ENCODE data around the gene IGLL1. TPM values are rescaled to one million over a fixed set of nuclear protein-coding genes. Genes with fewer than 3 reads are reported as not detected.
"Not testable (repeated sequence)": the region's sequence is repeated elsewhere in the genome, so short reads cannot be mapped to it uniquely, and the experiment has no call there.

The IGLL1 gene
- total RNA-seq, 2 experiments from 2014 or later = not detected

DNA sequence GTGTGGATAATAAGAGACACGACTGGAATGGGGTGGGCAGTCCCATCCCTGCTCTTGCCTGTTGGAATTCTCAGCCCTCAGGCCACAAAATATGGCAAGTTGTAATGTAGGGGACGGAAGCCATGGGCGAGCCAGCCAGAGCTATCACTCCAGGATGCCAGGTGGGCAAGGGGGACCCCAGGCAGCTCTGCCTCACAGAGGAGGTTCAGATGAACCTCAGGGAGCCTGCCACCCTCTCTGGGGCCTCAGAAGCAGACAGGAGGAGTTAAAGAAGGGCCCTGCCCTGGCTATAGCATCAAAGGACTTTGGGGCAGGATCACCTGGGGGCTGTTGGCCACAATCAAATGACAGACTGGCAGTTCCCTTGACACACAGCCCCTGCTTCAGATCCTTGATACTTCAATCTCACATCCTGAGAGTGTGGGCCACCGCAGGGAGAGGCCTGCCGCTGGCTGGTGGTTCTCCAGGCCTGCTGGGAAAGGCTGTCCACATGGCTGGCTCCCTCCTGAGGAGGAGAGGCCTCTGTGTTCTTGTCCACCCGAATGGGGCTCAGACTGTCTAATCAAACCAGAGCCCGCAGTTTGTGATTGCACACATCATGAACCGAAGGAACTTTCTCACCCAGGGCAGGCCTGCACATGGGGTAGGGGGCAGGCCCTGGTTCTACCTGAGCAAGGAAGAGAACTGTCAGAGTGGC lies 31.4 kb downstream of the IGLL1 start:
- no peak overlapping the region for H3K4me3 ChIP-seq (ENCODE audit: low read depth, low read length, poor library complexity, severe bottlenecking)
- intact Hi-C loops (cut with micrococcal nuclease; ENCODE audit: unreplicated experiment) = no loop called here
- H3K27ac ChIP-seq (ENCODE audit: low read depth, low read length, poor library complexity, severe bottlenecking) = no peak overlapping the region
- CTCF ChIA-PET (ENCODE audit: unreplicated experiment) = no interaction called here
- H3K4me2 ChIP-seq (ENCODE audit: low read length) = no peak overlapping the region
- no peaks in the 10 kb centered on the region for H3K79me2 ChIP-seq (ENCODE audit: insufficient read depth, low read depth, low read length)
- DNase-seq (ENCODE audit: low spot score) = no peak
- POLR2A ChIA-PET = no interaction called here
- no peaks in the 10 kb centered on the region for H4K20me1 ChIP-seq (ENCODE audit: insufficient read depth, low read length)
- H3K9me3 ChIP-seq (ENCODE audit: low read length) = no peaks in the 10 kb centered on the region
- H3K36me3 ChIP-seq (ENCODE audit: insufficient read depth, low read length) = no peaks in the 10 kb centered on the region
- no TSS peak for BruUV-seq (replicated peaks)
- no peaks in the 10 kb centered on the region for H3K9me2 ChIP-seq (ENCODE audit: insufficient read depth, low read length)
- H3K4me1 ChIP-seq (ENCODE audit: insufficient read depth, low read length, poor library complexity, severe bottlenecking) = no peaks in the 10 kb centered on the region
- H2AFZ ChIP-seq (ENCODE audit: low read length) = no peak overlapping the region
- TF ChIP-seq, protein P1, sequence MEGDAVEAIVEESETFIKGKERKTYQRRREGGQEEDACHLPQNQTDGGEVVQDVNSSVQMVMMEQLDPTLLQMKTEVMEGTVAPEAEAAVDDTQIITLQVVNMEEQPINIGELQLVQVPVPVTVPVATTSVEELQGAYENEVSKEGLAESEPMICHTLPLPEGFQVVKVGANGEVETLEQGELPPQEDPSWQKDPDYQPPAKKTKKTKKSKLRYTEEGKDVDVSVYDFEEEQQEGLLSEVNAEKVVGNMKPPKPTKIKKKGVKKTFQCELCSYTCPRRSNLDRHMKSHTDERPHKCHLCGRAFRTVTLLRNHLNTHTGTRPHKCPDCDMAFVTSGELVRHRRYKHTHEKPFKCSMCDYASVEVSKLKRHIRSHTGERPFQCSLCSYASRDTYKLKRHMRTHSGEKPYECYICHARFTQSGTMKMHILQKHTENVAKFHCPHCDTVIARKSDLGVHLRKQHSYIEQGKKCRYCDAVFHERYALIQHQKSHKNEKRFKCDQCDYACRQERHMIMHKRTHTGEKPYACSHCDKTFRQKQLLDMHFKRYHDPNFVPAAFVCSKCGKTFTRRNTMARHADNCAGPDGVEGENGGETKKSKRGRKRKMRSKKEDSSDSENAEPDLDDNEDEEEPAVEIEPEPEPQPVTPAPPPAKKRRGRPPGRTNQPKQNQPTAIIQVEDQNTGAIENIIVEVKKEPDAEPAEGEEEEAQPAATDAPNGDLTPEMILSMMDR (conservative IDR thresholded peaks at IDR 0.05; ENCODE audit: low read length) = no peak
- TF ChIP-seq EZH2phosphoT487 (IDR thresholded peaks at IDR 0.05; ENCODE audit: borderline replicate concordance, low read depth, low read length) = no peak

DNA sequence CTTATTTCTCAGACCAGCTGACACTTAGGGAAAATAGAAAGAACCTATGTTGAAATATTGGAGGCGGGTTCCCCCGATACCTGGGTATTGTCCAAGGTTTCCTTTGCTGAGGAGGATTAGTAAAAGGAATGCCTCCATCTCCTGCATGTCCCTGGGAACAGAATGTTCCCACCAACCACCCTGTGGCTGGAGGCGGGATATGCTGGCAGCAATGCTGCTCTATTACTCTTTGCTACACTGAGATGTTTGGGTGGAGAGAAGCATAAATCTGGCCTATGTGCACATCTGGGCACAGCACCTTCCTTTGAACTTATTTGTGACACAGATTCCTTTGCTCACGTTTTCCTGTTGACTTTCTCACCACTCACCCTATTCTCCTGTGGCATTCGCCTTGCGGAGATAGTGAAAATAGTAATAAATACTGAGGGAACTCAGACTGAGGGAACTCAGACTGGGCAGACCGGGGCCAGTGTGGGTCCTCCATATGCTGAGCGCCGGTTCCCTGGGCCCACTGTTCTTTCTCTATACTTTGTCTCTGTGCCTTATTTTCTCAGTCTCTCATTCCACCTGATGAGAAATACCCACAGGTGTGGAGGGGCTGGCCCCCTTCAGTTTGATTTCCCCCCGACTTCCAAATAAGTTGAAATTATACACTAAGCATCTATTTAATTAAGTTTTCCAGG lies 32.1 kb downstream of the IGLL1 start:
- no peaks in the 10 kb centered on the region for H3K4me1 ChIP-seq (ENCODE audit: insufficient read depth, low read length, poor library complexity, severe bottlenecking)
- no peak overlapping the region for H3K27ac ChIP-seq (ENCODE audit: low read depth, low read length, poor library complexity, severe bottlenecking)
- no peaks in the 10 kb centered on the region for H3K9me2 ChIP-seq (ENCODE audit: insufficient read depth, low read length)
- BruUV-seq (replicated peaks) = no TSS peak
- H4K20me1 ChIP-seq (ENCODE audit: insufficient read depth, low read length) = no peaks in the 10 kb centered on the region
- H3K9me3 ChIP-seq (ENCODE audit: low read length) = no peaks in the 10 kb centered on the region
- intact Hi-C loops (cut with micrococcal nuclease; ENCODE audit: unreplicated experiment) = no loop called here
- ChIA-PET POLR2A (no interaction called here), CTCF (ENCODE audit: unreplicated experiment) (no interaction called here)
- no peak overlapping the region for H2AFZ ChIP-seq (ENCODE audit: low read length)
- no peaks in the 10 kb centered on the region for H3K79me2 ChIP-seq (ENCODE audit: insufficient read depth, low read depth, low read length)
- DNase-seq (ENCODE audit: low spot score) = no peak
- no peak overlapping the region for H3K4me3 ChIP-seq (ENCODE audit: low read depth, low read length, poor library complexity, severe bottlenecking)
- TF ChIP-seq EZH2phosphoT487 (IDR thresholded peaks at IDR 0.05; ENCODE audit: borderline replicate concordance, low read depth, low read length) = no peak
- TF ChIP-seq, protein P1 (conservative IDR thresholded peaks at IDR 0.05; ENCODE audit: low read length) = no peak
- no peak overlapping the region for H3K4me2 ChIP-seq (ENCODE audit: low read length)
- H3K36me3 ChIP-seq (ENCODE audit: insufficient read depth, low read length) = no peaks in the 10 kb centered on the region

DNA sequence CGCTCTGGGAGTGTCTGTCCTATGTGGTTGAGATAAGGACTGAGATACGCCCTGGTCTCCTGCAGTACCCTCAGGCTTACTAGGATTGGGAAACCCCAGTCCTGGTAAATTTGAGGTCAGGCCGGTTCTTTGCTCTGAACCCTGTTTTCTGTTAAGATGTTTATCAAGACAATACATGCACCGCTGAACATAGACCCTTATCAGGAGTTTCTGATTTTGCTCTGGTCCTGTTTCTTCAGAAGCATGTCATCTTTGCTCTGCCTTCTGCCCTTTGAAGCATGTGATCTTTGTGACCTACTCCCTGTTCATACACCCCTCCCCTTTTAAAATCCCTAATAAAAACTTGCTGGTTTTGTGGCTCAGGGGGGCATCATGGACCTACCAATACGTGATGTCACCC lies 32.7 kb downstream of the IGLL1 start:
- H3K36me3 ChIP-seq (ENCODE audit: insufficient read depth, low read length); H3K4me1 ChIP-seq (ENCODE audit: insufficient read depth, low read length, poor library complexity, severe bottlenecking); H3K79me2 ChIP-seq (ENCODE audit: insufficient read depth, low read depth, low read length); intact Hi-C loops (cut with micrococcal nuclease; ENCODE audit: unreplicated experiment); H2AFZ ChIP-seq (ENCODE audit: low read length); H3K27ac ChIP-seq (ENCODE audit: low read depth, low read length, poor library complexity, severe bottlenecking); H3K9me3 ChIP-seq (ENCODE audit: low read length); H4K20me1 ChIP-seq (ENCODE audit: insufficient read depth, low read length); CTCF ChIA-PET (ENCODE audit: unreplicated experiment); BruUV-seq (replicated peaks); H3K4me2 ChIP-seq (ENCODE audit: low read length); H3K9me2 ChIP-seq (ENCODE audit: insufficient read depth, low read length); DNase-seq (ENCODE audit: low spot score); POLR2A ChIA-PET; H3K4me3 ChIP-seq (ENCODE audit: low read depth, low read length, poor library complexity, severe bottlenecking): not testable (repeated sequence)
